Tibial nerve (tissue), 4 donors: ENCODE data around the gene ANAPC5.
"Not testable (repeated sequence)": the region's sequence is repeated elsewhere in the genome, so short reads cannot be mapped to it uniquely, and the experiment has no call there.

Source experiments
- EP300 ChIP-seq, 2 donors: sonication (generic); formaldehyde crosslinking; IDR thresholded peaks; one replicate each; pipeline ENCODE4 v1.6.1; 2017; ENCODE audit warnings: antibody characterized with exemption in 2 of 2, mild to moderate bottlenecking in 1 of 2
- POLR2A ChIP-seq, 2 donors: fragments of 450-650 bp; IDR thresholded peaks; one replicate each; pipeline ENCODE4 v1.6.1; 2017; ENCODE audit warnings: antibody characterized with exemption in 2 of 2, mild to moderate bottlenecking in 2 of 2, moderate library complexity in 2 of 2
- TF ChIP-seq, protein P1 (sequence below), 5 experiments: fragments of 200-600 bp in 3 of 5; fragments of 450-650 bp in 2 of 5; sonication (generic) in 3 of 5; IDR thresholded peaks; one replicate each; pipeline ENCODE4 v1.5.1; 2016 to 2019; ENCODE audit warnings: antibody characterized with exemption in 5 of 5, mild to moderate bottlenecking in 3 of 5, moderate library complexity in 2 of 5

- TF ChIP-seq POLR2A, EP300 (IDR thresholded peaks at IDR 0.05): not testable (repeated sequence)
- TF ChIP-seq, protein P1, sequence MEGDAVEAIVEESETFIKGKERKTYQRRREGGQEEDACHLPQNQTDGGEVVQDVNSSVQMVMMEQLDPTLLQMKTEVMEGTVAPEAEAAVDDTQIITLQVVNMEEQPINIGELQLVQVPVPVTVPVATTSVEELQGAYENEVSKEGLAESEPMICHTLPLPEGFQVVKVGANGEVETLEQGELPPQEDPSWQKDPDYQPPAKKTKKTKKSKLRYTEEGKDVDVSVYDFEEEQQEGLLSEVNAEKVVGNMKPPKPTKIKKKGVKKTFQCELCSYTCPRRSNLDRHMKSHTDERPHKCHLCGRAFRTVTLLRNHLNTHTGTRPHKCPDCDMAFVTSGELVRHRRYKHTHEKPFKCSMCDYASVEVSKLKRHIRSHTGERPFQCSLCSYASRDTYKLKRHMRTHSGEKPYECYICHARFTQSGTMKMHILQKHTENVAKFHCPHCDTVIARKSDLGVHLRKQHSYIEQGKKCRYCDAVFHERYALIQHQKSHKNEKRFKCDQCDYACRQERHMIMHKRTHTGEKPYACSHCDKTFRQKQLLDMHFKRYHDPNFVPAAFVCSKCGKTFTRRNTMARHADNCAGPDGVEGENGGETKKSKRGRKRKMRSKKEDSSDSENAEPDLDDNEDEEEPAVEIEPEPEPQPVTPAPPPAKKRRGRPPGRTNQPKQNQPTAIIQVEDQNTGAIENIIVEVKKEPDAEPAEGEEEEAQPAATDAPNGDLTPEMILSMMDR (IDR thresholded peaks at IDR 0.05), result not testable (repeated sequence)
Measured at GRCh38 chr12:121307397-121307796, 44.8 kb downstream of the ANAPC5 start.
